ENCODE measurements around the gene PIH1D1. TPM values are rescaled to one million over a fixed set of nuclear protein-coding genes. Genes with fewer than 3 reads are reported as not detected.

PIH1D1 gene
- total RNA-seq, 2 experiments from 2014 or later = 145 to 151 TPM

GRCh38 chr19:49487277-49488045 lies 35.8 kb upstream of the PIH1D1 start, which contains the start of gene RPL13A:
Gene RPL13A (plus strand): TSS chr19:49487608. CDS start chr19:49487630, 22 bp downstream.
- ChIA-PET CTCF (interaction anchor here (0.8 to 1.5 kb wide), 5 partner anchors 11 to 83 kb away, joined by 3 to 5 read pairs (median 4); no protein-coding TSS in a partner anchor), POLR2A (interaction anchor here (0.7 to 3.5 kb wide), 17 partner anchors 9 to 189 kb away, joined by 3 to 52 read pairs (median 5); partner anchors contain the start of genes ALDH16A1, PIH1D1, RPS11 and RRAS)
- H3K9me3 Mint-ChIP-seq = no peaks in the 10 kb centered on the region
- intact Hi-C loops (cut with DNase I, micrococcal nuclease) = loop anchor here (1.0 to 10.0 kb wide), 4 partner anchors 9 to 403 kb away; partner anchors contain the start of genes ALDH16A1 (in 1 of the 2), FLT3LG (in 1 of the 2), RPS11 (in 1 of the 2) and SNRNP70 (in 1 of the 2)
- ATAC-seq (ENCODE audit: poor library complexity) (peak; percentile 86), DNase-seq (peak; percentile 98 to 100 (median 99))
- H3K4me1 Mint-ChIP-seq (ENCODE audit: low read depth) = peaks cover 55% of the 10 kb centered on the region
- no peaks in the 10 kb centered on the region for H3K27me3 ChIP-seq (ENCODE audit: control insufficient read depth in 1 of 2, insufficient read depth in 2 of 2, low read length in 2 of 2)
- H3K4me1 ChIP-seq (ENCODE audit: insufficient read depth, low read length) = peaks cover 64% of the 10 kb centered on the region
- H3K4me3 ChIP-seq (ENCODE audit: low read length) = peak within 1 kb of the TSS; percentile 77
- peaks cover 0 to 3% of the 10 kb centered on the region in 2 experiments for H3K9me3 ChIP-seq (ENCODE audit: control insufficient read depth in 1 of 2, insufficient read depth in 1 of 2, low read length in 2 of 2)
- H3K27ac ChIP-seq (ENCODE audit: low read depth in 1 of 2, low read length in 2 of 2) = peak within 1 kb of the TSS; percentile 60 to 81
- no peaks in the 10 kb centered on the region for H3K27me3 Mint-ChIP-seq
- no peak for TF ChIP-seq CTCF (IDR thresholded peaks at IDR 0.05)
- H3K36me3 Mint-ChIP-seq (ENCODE audit: low read depth) = peaks cover 91% of the 10 kb centered on the region
- peak within 1 kb of the TSS; percentile 91 for H3K4me3 Mint-ChIP-seq
- peak within 1 kb of the TSS; percentile 92 for H3K27ac Mint-ChIP-seq
- H3K36me3 ChIP-seq (ENCODE audit: insufficient read depth, low read length) = peaks cover 82% of the 10 kb centered on the region

GRCh38 chr19:49486710-49487276 lies 35.2 kb upstream of the PIH1D1 start:
- H3K9me3 Mint-ChIP-seq = no peaks in the 10 kb centered on the region
- no peak for DNase-seq
- no peaks in the 10 kb centered on the region for H3K27me3 Mint-ChIP-seq
- Histone ChIP-seq H3K4me3 (ENCODE audit: low read length) (peak overlapping the region; percentile 15), H3K36me3 (ENCODE audit: insufficient read depth, low read length) (peaks cover 82% of the 10 kb centered on the region), H3K27ac (ENCODE audit: low read depth in 1 of 2, low read length in 2 of 2) (peak overlapping the region; percentile 60 to 81), H3K4me1 (ENCODE audit: insufficient read depth, low read length) (peaks cover 61% of the 10 kb centered on the region), H3K9me3 (ENCODE audit: control insufficient read depth in 1 of 2, insufficient read depth in 1 of 2, low read length in 2 of 2) (peaks cover 0 to 3% of the 10 kb centered on the region in 2 experiments), H3K27me3 (ENCODE audit: control insufficient read depth in 1 of 2, insufficient read depth in 2 of 2, low read length in 2 of 2) (no peaks in the 10 kb centered on the region)
- H3K36me3 Mint-ChIP-seq (ENCODE audit: low read depth) = peaks cover 91% of the 10 kb centered on the region
- peak overlapping the region; percentile 91 for H3K4me3 Mint-ChIP-seq
- TF ChIP-seq CTCF (IDR thresholded peaks at IDR 0.05) = no peak
- peak overlapping the region; percentile 92 for H3K27ac Mint-ChIP-seq
- H3K4me1 Mint-ChIP-seq (ENCODE audit: low read depth) = peaks cover 49% of the 10 kb centered on the region
- intact Hi-C loops (cut with DNase I, micrococcal nuclease) = loop anchor here (1.0 to 10.0 kb wide), 3 partner anchors 10 to 402 kb away; partner anchors contain the start of genes ALDH16A1 (in 1 of the 2), RPS11 (in 1 of the 2) and SNRNP70 (in 1 of the 2)
- ChIA-PET POLR2A (interaction anchor here (1.1 to 3.5 kb wide), 13 partner anchors 9 to 190 kb away, joined by 3 to 52 read pairs (median 7); partner anchors contain the start of genes ALDH16A1, PIH1D1 and RPS11), CTCF (no interaction called here)
- ATAC-seq (ENCODE audit: poor library complexity) = no peak

GRCh38 chr19:49486232-49486631 lies 34.6 kb upstream of the PIH1D1 start:
- Histone ChIP-seq H3K27me3 (ENCODE audit: control insufficient read depth in 1 of 2, insufficient read depth in 2 of 2, low read length in 2 of 2) (no peaks in the 10 kb centered on the region), H3K9me3 (ENCODE audit: control insufficient read depth in 1 of 2, insufficient read depth in 1 of 2, low read length in 2 of 2) (no peaks in the 10 kb centered on the region), H3K27ac (ENCODE audit: low read depth in 1 of 2, low read length in 2 of 2) (no peak overlapping the region), H3K4me3 (ENCODE audit: low read length) (no peak overlapping the region), H3K4me1 (ENCODE audit: insufficient read depth, low read length) (peaks cover 59% of the 10 kb centered on the region), H3K36me3 (ENCODE audit: insufficient read depth, low read length) (peaks cover 81% of the 10 kb centered on the region)
- H3K9me3 Mint-ChIP-seq = no peaks in the 10 kb centered on the region
- no peak for TF ChIP-seq CTCF (IDR thresholded peaks at IDR 0.05)
- ChIA-PET CTCF (interaction anchor here (1.3 kb wide), 1 partner anchor 10 kb away, joined by 4 read pairs; no protein-coding TSS in a partner anchor), POLR2A (interaction anchor here (3.5 kb wide), 1 partner anchor 10 kb away, joined by 52 read pairs; the partner anchor contains the start of gene RPS11)
- DNase-seq (no peak), ATAC-seq (ENCODE audit: poor library complexity) (no peak)
- H3K27ac Mint-ChIP-seq = peak overlapping the region; percentile 85
- H3K27me3 Mint-ChIP-seq = no peaks in the 10 kb centered on the region
- H3K4me3 Mint-ChIP-seq = peak overlapping the region; percentile 71
- peaks cover 48% of the 10 kb centered on the region for H3K4me1 Mint-ChIP-seq (ENCODE audit: low read depth)
- intact Hi-C loops (cut with DNase I, micrococcal nuclease) = loop anchor here in 1 of 2 experiments (10.0 kb wide), 1 partner anchor 401 kb away; the partner anchor contains the start of gene SNRNP70
- peaks cover 91% of the 10 kb centered on the region for H3K36me3 Mint-ChIP-seq (ENCODE audit: low read depth)

All from CD4-positive, alpha-beta T cell (primary cell).